GM21367 (cell line): Measurements from ENCODE around the gene RASSF1.
A peak's percentile ranks its signal among the peaks of the same experiment; 100 is the strongest.

Experiments used
- ATAC-seq: cut with Tn5 transposase; IDR thresholded peaks from one replicate; pipeline ENCODE4 v1.9.1; 2021; ENCODE audit not compliant: unreplicated experiment

RASSF1 gene

GRCh38 chr3:50345008-50345407 lies 4.4 kb upstream of the RASSF1 start:
- ATAC-seq = no peak

GRCh38 chr3:50342813-50343633 lies 2.4 kb upstream of the RASSF1 start:
- ATAC-seq = no peak

- no peak for ATAC-seq
Measured at GRCh38 chr3:50341996-50342650, 1.5 kb upstream of the RASSF1 start.

- no peak for ATAC-seq
Measured at GRCh38 chr3:50341537-50341936, 901 bp upstream of the RASSF1 start.

GRCh38 chr3:50340147-50340447 lies 539 bp downstream of the RASSF1 start:
- ATAC-seq = no peak

- ATAC-seq = no peak
Measured at GRCh38 chr3:50339485-50340146, 1.0 kb downstream of the RASSF1 start.

GRCh38 chr3:50338965-50339364 lies 1.7 kb downstream of the RASSF1 start:
- no peak for ATAC-seq

- ATAC-seq = peak; percentile 68
Measured at GRCh38 chr3:50337175-50337861, 3.3 kb downstream of the RASSF1 start.

- ATAC-seq = peak; percentile 24
Measured at GRCh38 chr3:50336452-50337174, 4.0 kb downstream of the RASSF1 start.

- ATAC-seq = no peak
Measured at GRCh38 chr3:50334339-50335075, 6.1 kb downstream of the RASSF1 start.

- no peak for ATAC-seq
Measured at GRCh38 chr3:50333744-50334328, 6.8 kb downstream of the RASSF1 start.

- no peak for ATAC-seq
Measured at GRCh38 chr3:50331364-50331907, 9.2 kb downstream of the RASSF1 start.

GRCh38 chr3:50330330-50330729 lies 10.3 kb downstream of the RASSF1 start:
- ATAC-seq = no peak

- ATAC-seq = peak; percentile 66
Measured at GRCh38 chr3:50327943-50328691, 12.5 kb downstream of the RASSF1 start, which contains the start of gene TUSC2. TSS of gene TUSC2 (minus strand) at chr3:50328223. CDS start at chr3:50328099, 124 bp downstream.

- no peak for ATAC-seq
Measured at GRCh38 chr3:50327129-50327528, 13.5 kb downstream of the RASSF1 start.

GRCh38 chr3:50326182-50326541 lies 14.5 kb downstream of the RASSF1 start:
- no peak for ATAC-seq

GRCh38 chr3:50325497-50326181 lies 15.0 kb downstream of the RASSF1 start:
- no peak for ATAC-seq

- no peak for ATAC-seq
Measured at GRCh38 chr3:50325113-50325480, 15.5 kb downstream of the RASSF1 start.
